GM12801 (cell line): ENCODE results near the gene DNAH10.

Source experiments
- CTCF ChIP-seq: IDR thresholded peaks from one replicate; pipeline ENCODE4 v1.5.1; 2011; ENCODE audit warnings: control low read depth; ENCODE audit not compliant: insufficient read length; ENCODE audit errors: extremely low read depth

The DNAH10 gene

GRCh38 chr12:123882161-123882705 is 120.1 kb downstream of the DNAH10 start:
- TF ChIP-seq CTCF: no peak

GRCh38 chr12:123886258-123886657 is 124.2 kb downstream of the DNAH10 start:
- TF ChIP-seq CTCF: no peak

GRCh38 chr12:123886931-123887582 is 125.0 kb downstream of the DNAH10 start:
- no peak for TF ChIP-seq CTCF

- no peak for TF ChIP-seq CTCF
Observed at GRCh38 chr12:123888989-123889388, 126.9 kb downstream of the DNAH10 start.

- no peak for TF ChIP-seq CTCF
Observed at GRCh38 chr12:123889848-123890535, 127.9 kb downstream of the DNAH10 start.

- no peak for TF ChIP-seq CTCF
Observed at GRCh38 chr12:123890536-123890902, 128.4 kb downstream of the DNAH10 start.

- TF ChIP-seq CTCF: no peak
Observed at GRCh38 chr12:123891011-123891410, 128.9 kb downstream of the DNAH10 start.
